SU-DHL-6 (cell line): Measurements from ENCODE around the gene MAPK8.

Source experiments
- H2AFZ ChIP-seq: fragments of 200-600 bp; sonication (generic); 2 replicates; pipeline ENCODE4 v1.6.1; 2014; ENCODE audit warnings: low read depth, mild to moderate bottlenecking, moderate library complexity, mixed read lengths, antibody characterized with exemption, low read length; ENCODE audit not compliant: severe bottlenecking
- H3F3A ChIP-seq: fragments of 200-600 bp; shearing (Covaris generic); 2 replicates; pipeline ENCODE4 v1.6.0; 2016; ENCODE audit warnings: antibody characterized with exemption, mild to moderate bottlenecking; ENCODE audit not compliant: insufficient read depth
- H3K27ac ChIP-seq: fragments of 200-600 bp; sonication (generic); 2 replicates; pipeline ENCODE4 v1.5.1; 2016; ENCODE audit warnings: low read depth, mild to moderate bottlenecking, low read length, moderate library complexity, mixed read lengths
- H3K27me3 ChIP-seq: fragments of 200-600 bp; sonication (generic), shearing (Covaris generic); 2 replicates; pipeline ENCODE4 v1.6.0; 2014; ENCODE audit warnings: mild to moderate bottlenecking, low read length
- H3K36me3 ChIP-seq: fragments of 200-600 bp; sonication (generic); 2 replicates; pipeline ENCODE4 v1.6.1; 2014; ENCODE audit warnings: mild to moderate bottlenecking, low read length, mixed read lengths
- H3K4me2 ChIP-seq: fragments of 300-600, 200-600 bp; shearing (Covaris generic), sonication (generic); 2 replicates; pipeline ENCODE4 v1.6.0; 2014; ENCODE audit warnings: low read length, low read depth, mild to moderate bottlenecking; ENCODE audit not compliant: poor library complexity, severe bottlenecking
- H3K4me3 ChIP-seq: fragments of 200-600 bp; sonication (generic); 2 replicates; pipeline ENCODE4 v1.5.1; 2014; ENCODE audit warnings: antibody characterized with exemption, low read length, mild to moderate bottlenecking, mixed read lengths; ENCODE audit not compliant: insufficient read depth, poor library complexity, severe bottlenecking
- H3K79me2 ChIP-seq: fragments of 200-600 bp; sonication (generic); 2 replicates; pipeline ENCODE4 v1.6.1; 2014; ENCODE audit warnings: mild to moderate bottlenecking, low read length, moderate library complexity; ENCODE audit not compliant: insufficient read depth
- H3K9ac ChIP-seq: fragments of 200-600 bp; sonication (generic); 2 replicates; pipeline ENCODE4 v1.7.0; 2014; ENCODE audit warnings: mild to moderate bottlenecking, low read length
- H3K9me2 ChIP-seq: fragments of 200-600 bp; sonication (generic); replicated peaks from 2 replicates; pipeline ENCODE4 v1.6.1; 2014; ENCODE audit warnings: low read length; ENCODE audit not compliant: insufficient read depth
- H3K9me3 ChIP-seq: fragments of 200-600 bp; sonication (generic); 2 replicates; pipeline ENCODE4 v1.6.1; 2014; ENCODE audit warnings: low read length, mixed read lengths; ENCODE audit not compliant: insufficient read depth
- H4K20me1 ChIP-seq: fragments of 200-600 bp; sonication (generic); 2 replicates; pipeline ENCODE4 v1.6.1; 2014; ENCODE audit warnings: low read depth, mild to moderate bottlenecking, antibody characterized with exemption, low read length, moderate library complexity, mixed read lengths
- CTCF ChIP-seq: fragments of 200-600 bp; sonication (generic); IDR thresholded peaks from one replicate; pipeline ENCODE4 v1.5.1; 2017; ENCODE audit warnings: antibody characterized with exemption, mild to moderate bottlenecking, low read length, moderate library complexity; ENCODE audit not compliant: insufficient read depth, poor library complexity, severe bottlenecking
- EZH2phosphoT487 ChIP-seq: fragments of 200-600 bp; sonication (generic), shearing (Covaris generic); conservative IDR thresholded peaks from 2 replicates; pipeline ENCODE4 v1.6.1; 2018; ENCODE audit warnings: mild to moderate bottlenecking, antibody characterized with exemption, low read length, moderate library complexity, mixed read lengths

The MAPK8 gene

GRCh38 chr10:48335788-48336187, 29.3 kb downstream of the MAPK8 start:
- Histone ChIP-seq H2AFZ (no peak overlapping the region), H3K79me2 (no peaks in the 10 kb centered on the region), H3K9me2 (no peaks in the 10 kb centered on the region), H3K4me2 (no peak overlapping the region), H3K9me3 (no peaks in the 10 kb centered on the region), H3K27ac (no peak overlapping the region), H4K20me1 (no peaks in the 10 kb centered on the region), H3K4me3 (no peak overlapping the region), H3K36me3 (no peaks in the 10 kb centered on the region), H3K9ac (no peak overlapping the region), H3K27me3 (no peaks in the 10 kb centered on the region), H3F3A (no peaks in the 10 kb centered on the region)
- TF ChIP-seq EZH2phosphoT487 (no peak), CTCF (no peak)

- H3K4me2 ChIP-seq: no peak overlapping the region
- no peak for TF ChIP-seq EZH2phosphoT487
- no peaks in the 10 kb centered on the region for H3K79me2 ChIP-seq
- no peaks in the 10 kb centered on the region for H3F3A ChIP-seq
- H3K27me3 ChIP-seq: no peaks in the 10 kb centered on the region
- no peaks in the 10 kb centered on the region for H3K9me2 ChIP-seq
- no peaks in the 10 kb centered on the region for H4K20me1 ChIP-seq
- H2AFZ ChIP-seq: no peak overlapping the region
- no peak overlapping the region for H3K27ac ChIP-seq
- no peaks in the 10 kb centered on the region for H3K36me3 ChIP-seq
- H3K9me3 ChIP-seq: no peaks in the 10 kb centered on the region
- no peak overlapping the region for H3K4me3 ChIP-seq
- H3K9ac ChIP-seq: no peak overlapping the region
These were observed 30.6 kb downstream of the MAPK8 start for GRCh38 chr10:48336978-48337599.

GRCh38 chr10:48340734-48341133, 34.3 kb downstream of the MAPK8 start:
- TF ChIP-seq EZH2phosphoT487 (no peak), CTCF (no peak)
- no peaks in the 10 kb centered on the region for H3K9me3 ChIP-seq
- H3K79me2 ChIP-seq: no peaks in the 10 kb centered on the region
- no peaks in the 10 kb centered on the region for H3K27me3 ChIP-seq
- no peaks in the 10 kb centered on the region for H3F3A ChIP-seq
- no peak overlapping the region for H3K9ac ChIP-seq
- no peak overlapping the region for H3K4me3 ChIP-seq
- H4K20me1 ChIP-seq: no peaks in the 10 kb centered on the region
- H3K36me3 ChIP-seq: no peaks in the 10 kb centered on the region
- no peaks in the 10 kb centered on the region for H3K9me2 ChIP-seq
- no peak overlapping the region for H2AFZ ChIP-seq
- no peak overlapping the region for H3K27ac ChIP-seq
- no peak overlapping the region for H3K4me2 ChIP-seq

GRCh38 chr10:48343106-48343505, 36.6 kb downstream of the MAPK8 start:
- H3K4me3 ChIP-seq: no peak overlapping the region
- H3K4me2 ChIP-seq: no peak overlapping the region
- H2AFZ ChIP-seq: no peak overlapping the region
- H3K9ac ChIP-seq: no peak overlapping the region
- H3K36me3 ChIP-seq: no peaks in the 10 kb centered on the region
- H3K79me2 ChIP-seq: no peaks in the 10 kb centered on the region
- H3K9me2 ChIP-seq: no peaks in the 10 kb centered on the region
- H3K9me3 ChIP-seq: no peaks in the 10 kb centered on the region
- no peaks in the 10 kb centered on the region for H3F3A ChIP-seq
- no peaks in the 10 kb centered on the region for H3K27me3 ChIP-seq
- H4K20me1 ChIP-seq: no peaks in the 10 kb centered on the region
- no peak overlapping the region for H3K27ac ChIP-seq
- TF ChIP-seq EZH2phosphoT487 (no peak), CTCF (no peak)
